HepG2 (cell line): ENCODE measurements around the gene CISD3. TPM values are rescaled to one million over a fixed set of nuclear protein-coding genes. Genes with fewer than 3 reads are reported as not detected.
A peak's percentile ranks its signal among the peaks of the same experiment; 100 is the strongest.

ENCODE experiments used
- AGO1 ChIP-seq: fragments of 200-400 bp; formaldehyde crosslinking; IDR thresholded peaks from 2 replicates; pipeline ENCODE4 v1.6.1; 2017; ENCODE audit warnings: mild to moderate bottlenecking, low read depth, low read length, moderate library complexity; ENCODE audit not compliant: poor library complexity, severe bottlenecking
- ATF7-NPFF ChIP-seq: sonication (generic); formaldehyde crosslinking; IDR thresholded peaks from 2 replicates; pipeline ENCODE4 v1.8.1; 2023; ENCODE audit warnings: mild to moderate bottlenecking, low read depth, missing genetic modification reagents, moderate library complexity
- BCLAF1 ChIP-seq: fragments of 450-650 bp; IDR thresholded peaks from 2 replicates; pipeline ENCODE4 v1.6.1; 2017; ENCODE audit warnings: mild to moderate bottlenecking
- CREBL2 ChIP-seq: sonication (generic); formaldehyde crosslinking; IDR thresholded peaks from 2 replicates; pipeline ENCODE4 v1.8.1; 2023; ENCODE audit warnings: missing genetic modification reagents, mild to moderate bottlenecking, borderline replicate concordance
- KLF15 ChIP-seq: sonication (generic); formaldehyde crosslinking; IDR thresholded peaks from 2 replicates; pipeline ENCODE4 v1.8.1; 2023; ENCODE audit warnings: borderline replicate concordance, mild to moderate bottlenecking, inconsistent platforms, missing genetic modification reagents, mixed read lengths
- LCORL ChIP-seq, 2 experiments: fragments of 450-650 bp in 1 of 2; sonication (generic) in 1 of 2; formaldehyde crosslinking in 1 of 2; IDR thresholded peaks; 2 replicates each; pipeline versions ENCODE4 v1.5.0 to v1.6.1; 2017 to 2020; ENCODE audit warnings: antibody characterized with exemption in 1 of 2, missing genetic modification reagents in 1 of 2
- SRSF1 ChIP-seq: fragments of 200-400 bp; formaldehyde crosslinking; optimal IDR thresholded peaks from 2 replicates; pipeline ENCODE3; 2017; ENCODE audit warnings: mild to moderate bottlenecking, low read depth, low read length, moderate library complexity
- ZBTB7B ChIP-seq: sonication (generic); formaldehyde crosslinking; IDR thresholded peaks from 2 replicates; pipeline ENCODE4 v1.4.0; 2020; ENCODE audit warnings: missing genetic modification reagents
- ZNF12 ChIP-seq: sonication (generic); formaldehyde crosslinking; IDR thresholded peaks from 2 replicates; pipeline ENCODE4 v1.5.0; 2020; ENCODE audit warnings: missing genetic modification reagents
- ZNF142 ChIP-seq: sonication (generic); formaldehyde crosslinking; IDR thresholded peaks from 2 replicates; pipeline ENCODE4 v1.4.0; 2020; ENCODE audit warnings: missing genetic modification reagents
- ZNF143 ChIP-seq: sonication (generic); formaldehyde crosslinking; IDR thresholded peaks from 2 replicates; pipeline ENCODE4 v1.4.0; 2020; ENCODE audit warnings: missing genetic modification reagents
- ZNF230 ChIP-seq: sonication (generic); formaldehyde crosslinking; IDR thresholded peaks from 2 replicates; pipeline ENCODE4 v1.4.0; 2020; ENCODE audit warnings: mild to moderate bottlenecking, missing genetic modification reagents
- ZNF383 ChIP-seq: sonication (generic); formaldehyde crosslinking; IDR thresholded peaks from 2 replicates; pipeline ENCODE4 v1.4.0; 2020; ENCODE audit warnings: missing genetic modification reagents, mild to moderate bottlenecking, borderline replicate concordance
- ZNF468 ChIP-seq: sonication (generic); formaldehyde crosslinking; IDR thresholded peaks from 2 replicates; pipeline ENCODE4 v1.8.0; 2022; ENCODE audit warnings: mild to moderate bottlenecking, moderate library complexity, missing genetic modification reagents
- ZNF652 ChIP-seq: IDR thresholded peaks from 2 replicates; pipeline ENCODE4 v1.6.1; 2016; ENCODE audit warnings: low read depth, borderline replicate concordance
- ZNF816 ChIP-seq: sonication (generic); formaldehyde crosslinking; IDR thresholded peaks from 2 replicates; pipeline ENCODE4 v1.8.0; 2022; ENCODE audit warnings: missing genetic modification reagents, mild to moderate bottlenecking, borderline replicate concordance
- ZSCAN22 ChIP-seq: sonication (generic); formaldehyde crosslinking; IDR thresholded peaks from 2 replicates; pipeline ENCODE4 v1.4.0; 2020; ENCODE audit warnings: mild to moderate bottlenecking, missing genetic modification reagents
- polyA plus RNA-seq, 8 experiments: library from polyadenylated mRNA; depleted of rRNA in 3 of 8; stranded (reverse) in 7 of 8; unstranded in 1 of 8; fragments of >200 nt; fragmentation: Illumina TruSeq in 4 of 8; extraction: Trizol in 4 of 8; gene quantifications; 2 replicates each; pipeline versions ENCODE4 v1.2.1 to v1.2.3, GENCODE V29; 2011 to 2016; ENCODE audit warnings: low read depth in 4 of 8, missing spikeins in 1 of 8, mixed read lengths in 1 of 8; ENCODE audit not compliant: insufficient read depth in 1 of 8
- total RNA-seq, 5 experiments: library from RNA; depleted of rRNA; stranded (reverse); fragments of >200 nt; fragmentation: Illumina TruSeq; extraction: Trizol; gene quantifications; 2 replicates each; pipeline ENCODE4 v1.2.3, GENCODE V29; 2016; ENCODE audit warnings: low read depth in 1 of 5
- TF ChIP-seq, protein P1 (sequence below): sonication (generic); formaldehyde crosslinking; IDR thresholded peaks from 2 replicates; pipeline ENCODE4 v1.9.0; 2021; ENCODE audit warnings: missing genetic modification reagents, borderline replicate concordance

CISD3 gene
- total and polyA plus RNA-seq, 2 of the 13 experiments (the other 11 are each of a cell fraction or from before 2014, with no cell fraction given) = 30.0 to 34.1 TPM

DNA sequence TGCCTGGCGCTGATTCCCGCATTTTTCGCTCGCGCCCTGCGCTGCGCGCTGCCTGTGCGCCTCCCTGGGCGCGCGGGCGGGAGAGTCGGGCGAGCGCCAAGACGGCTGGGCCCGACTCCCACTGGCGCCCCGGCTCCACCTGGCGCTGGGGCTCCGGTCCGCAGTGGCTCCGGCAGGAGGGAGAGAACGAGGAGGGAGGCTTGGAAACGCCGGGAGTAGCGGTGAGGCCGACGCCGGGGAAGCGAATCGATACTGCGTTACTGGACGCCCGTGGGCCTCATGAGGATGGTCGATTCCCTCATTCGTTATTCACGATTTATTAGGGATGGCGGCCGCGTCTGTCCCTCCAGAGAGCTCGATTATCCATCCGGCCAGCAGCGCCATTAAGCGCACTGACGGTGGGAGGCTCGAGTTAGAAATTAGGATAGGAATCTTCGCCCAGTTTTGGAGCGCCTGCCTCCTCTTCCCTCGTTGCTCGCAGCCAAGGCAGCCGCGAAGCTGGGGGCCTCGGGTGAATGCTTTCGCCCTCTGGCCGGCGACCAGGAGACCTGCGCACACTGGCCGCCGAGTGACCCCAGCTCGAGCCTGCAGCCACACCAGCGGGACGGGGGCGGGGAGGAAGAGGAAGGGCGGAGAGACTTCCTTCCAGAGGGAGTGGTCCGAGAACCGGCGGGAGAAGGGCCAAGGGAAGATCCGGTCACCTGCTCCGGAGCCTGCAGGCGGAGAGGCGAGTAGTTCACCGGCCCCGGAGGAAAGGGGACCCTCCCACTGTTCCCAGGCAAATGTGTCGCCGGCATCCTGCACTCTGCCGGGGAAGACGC is 19.3 kb downstream of the CISD3 start (continued):
- TF ChIP-seq ZNF468 (CRISPR knock-in tag) = no peak; the same call in 1 of the 2 replicates
- TF ChIP-seq KLF15 (CRISPR knock-in tag) = peak; percentile 88
- TF ChIP-seq AGO1 = peak; percentile 73
- TF ChIP-seq ZNF816 (CRISPR knock-in tag) = no peak
- TF ChIP-seq ZBTB7B (CRISPR knock-in tag) = peak; percentile 89; the same call in 1 of the 2 replicates
- peak; percentile 88 for TF ChIP-seq ZNF142 (CRISPR knock-in tag)
- TF ChIP-seq CREBL2 (CRISPR knock-in tag) = peak; percentile 80; the same call in 1 of the 2 replicates
- no peak for TF ChIP-seq LCORL (IDR thresholded peaks at IDR 0.05)
- peak; percentile 69 for TF ChIP-seq LCORL (CRISPR knock-in tag; IDR thresholded peaks at IDR 0.05)
- no peak for TF ChIP-seq ZNF652
- peak; percentile 44 for TF ChIP-seq SRSF1
- TF ChIP-seq, protein P1, sequence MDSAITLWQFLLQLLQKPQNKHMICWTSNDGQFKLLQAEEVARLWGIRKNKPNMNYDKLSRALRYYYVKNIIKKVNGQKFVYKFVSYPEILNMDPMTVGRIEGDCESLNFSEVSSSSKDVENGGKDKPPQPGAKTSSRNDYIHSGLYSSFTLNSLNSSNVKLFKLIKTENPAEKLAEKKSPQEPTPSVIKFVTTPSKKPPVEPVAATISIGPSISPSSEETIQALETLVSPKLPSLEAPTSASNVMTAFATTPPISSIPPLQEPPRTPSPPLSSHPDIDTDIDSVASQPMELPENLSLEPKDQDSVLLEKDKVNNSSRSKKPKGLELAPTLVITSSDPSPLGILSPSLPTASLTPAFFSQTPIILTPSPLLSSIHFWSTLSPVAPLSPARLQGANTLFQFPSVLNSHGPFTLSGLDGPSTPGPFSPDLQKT (CRISPR knock-in tag) = peak; percentile 88; the same call in 1 of the 2 replicates
- no peak for TF ChIP-seq BCLAF1
- 0 out of 2 replicates have a peak, but pooled peaks have one; percentile 6 for TF ChIP-seq ZNF230 (CRISPR knock-in tag)
- TF ChIP-seq ZNF383 (CRISPR knock-in tag) = no peak
- peak; percentile 87 for TF ChIP-seq ATF7-NPFF
- 0 out of 2 replicates have a peak, but pooled peaks have one; percentile 24 for TF ChIP-seq ZNF12
- peak; percentile 67 for TF ChIP-seq ZNF143 (CRISPR knock-in tag)
- TF ChIP-seq ZSCAN22 (CRISPR knock-in tag) = 0 out of 2 replicates have a peak, but pooled peaks have one; percentile 59
